GM04503 (cell line): ENCODE results near the gene RCBTB1.

Experiments
- DNase-seq: peaks from one replicate; pipeline ENCODE4 v3.0.0-alpha.2; 2012; ENCODE audit warnings: low read depth

The RCBTB1 gene

DNA sequence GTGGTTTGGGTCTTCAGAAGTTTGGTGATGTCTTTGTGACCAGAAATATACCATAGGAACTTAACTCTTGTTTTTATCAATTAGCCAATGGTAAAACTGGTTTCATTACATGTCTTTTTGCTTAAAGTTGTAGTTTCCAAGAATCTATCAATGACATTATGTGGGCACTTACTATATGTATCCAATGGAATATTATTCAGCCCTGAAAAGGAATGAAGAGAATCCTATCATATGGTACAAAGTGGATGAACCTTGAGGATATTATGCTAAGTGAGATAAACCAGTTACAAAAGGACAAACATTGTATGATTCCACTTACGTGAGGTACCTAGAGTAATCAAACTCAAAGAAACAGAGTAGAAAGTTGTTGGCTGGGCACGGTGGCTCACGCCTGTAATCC lies 26.4 kb downstream of the RCBTB1 start:
- DNase-seq = no peak

DNA sequence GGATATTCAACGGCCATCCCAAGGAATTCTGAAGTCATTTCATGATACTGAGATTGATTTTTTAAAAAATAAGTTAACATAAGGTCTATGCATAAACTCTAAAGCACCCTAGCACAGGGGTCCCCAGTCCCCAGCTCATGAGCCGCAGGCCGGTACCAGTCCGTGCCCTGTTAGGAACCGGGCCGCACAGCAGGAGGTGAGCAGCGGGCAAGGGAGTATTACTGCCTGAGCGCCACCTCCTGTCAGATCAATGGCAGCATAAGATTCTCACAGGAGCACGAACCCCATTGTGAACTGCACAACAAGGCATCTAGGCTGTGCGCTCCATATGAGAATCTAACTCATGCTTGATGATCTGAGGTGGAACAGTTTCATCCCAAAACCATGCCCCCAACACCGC lies 31.0 kb downstream of the RCBTB1 start:
- no peak for DNase-seq

DNA sequence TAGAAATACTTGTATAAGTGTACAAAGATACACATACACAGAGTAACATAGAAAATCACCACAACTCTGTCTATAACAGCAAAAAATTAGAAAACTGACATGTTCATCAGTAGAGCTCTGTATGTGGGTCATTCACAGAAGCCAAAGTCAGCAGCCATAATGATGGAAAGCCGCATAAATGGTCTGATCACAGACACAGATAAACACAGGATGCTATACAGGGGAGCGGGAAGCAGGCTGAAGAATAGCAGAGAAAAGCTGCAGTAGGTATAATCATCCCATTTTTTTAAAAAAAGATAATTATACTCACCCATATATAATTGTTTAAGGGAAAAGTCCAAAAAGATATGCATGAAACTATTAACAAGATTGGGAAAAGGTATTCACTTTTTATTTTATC lies 31.5 kb downstream of the RCBTB1 start:
- DNase-seq = no peak

DNA sequence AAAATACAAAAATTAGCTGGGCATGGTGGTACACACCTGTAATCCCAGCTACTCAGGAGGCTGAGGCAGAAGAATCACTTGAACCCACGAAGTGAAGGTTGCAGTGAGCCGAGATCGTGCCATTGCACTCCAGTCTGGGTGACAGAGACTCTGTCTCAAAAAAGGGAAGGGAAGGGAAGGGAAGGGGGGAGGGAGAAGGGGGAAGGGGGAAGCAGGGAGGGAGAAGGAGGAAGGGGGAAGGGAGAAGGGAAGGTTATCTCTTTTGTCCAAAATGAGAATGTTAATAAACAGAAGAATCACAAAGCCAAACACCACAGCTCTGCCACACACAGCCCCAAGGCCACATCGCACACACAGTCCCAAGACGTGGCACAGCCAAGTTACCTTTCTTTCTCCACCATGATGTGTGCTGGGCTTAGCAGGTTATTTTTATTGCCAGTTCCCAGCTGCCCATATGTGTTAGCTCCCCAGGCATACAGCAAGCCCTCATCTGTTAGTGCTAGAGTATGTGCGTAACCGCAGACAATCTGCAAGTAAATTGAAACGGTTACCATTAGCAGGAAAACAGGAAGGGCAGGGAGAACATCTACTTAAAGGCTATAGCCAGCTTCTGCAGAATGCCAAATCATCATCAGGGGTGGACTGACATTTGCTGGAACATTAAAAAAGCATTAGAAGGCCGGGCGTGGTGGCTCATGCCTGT lies 34.3 kb downstream of the RCBTB1 start:
- no peak for DNase-seq

DNA sequence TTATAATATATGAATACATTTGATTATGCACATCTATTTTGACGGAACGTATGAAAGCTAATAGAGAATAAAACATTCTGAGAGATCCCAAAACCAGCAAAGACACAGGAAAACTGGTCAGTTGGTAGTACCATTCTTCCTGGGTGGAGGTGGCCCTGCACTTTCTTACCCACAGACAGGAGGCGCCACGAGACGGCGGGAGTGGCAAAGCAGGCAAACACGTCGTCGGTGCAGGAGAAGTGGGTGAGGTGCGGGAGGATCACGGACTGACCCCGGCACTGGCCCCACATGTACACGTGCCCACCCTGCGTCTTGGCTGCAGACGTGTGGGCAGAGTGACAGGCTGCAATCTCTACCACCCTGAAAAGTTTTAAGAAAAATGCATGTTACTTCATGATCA lies 36.1 kb downstream of the RCBTB1 start:
- DNase-seq = no peak

DNA sequence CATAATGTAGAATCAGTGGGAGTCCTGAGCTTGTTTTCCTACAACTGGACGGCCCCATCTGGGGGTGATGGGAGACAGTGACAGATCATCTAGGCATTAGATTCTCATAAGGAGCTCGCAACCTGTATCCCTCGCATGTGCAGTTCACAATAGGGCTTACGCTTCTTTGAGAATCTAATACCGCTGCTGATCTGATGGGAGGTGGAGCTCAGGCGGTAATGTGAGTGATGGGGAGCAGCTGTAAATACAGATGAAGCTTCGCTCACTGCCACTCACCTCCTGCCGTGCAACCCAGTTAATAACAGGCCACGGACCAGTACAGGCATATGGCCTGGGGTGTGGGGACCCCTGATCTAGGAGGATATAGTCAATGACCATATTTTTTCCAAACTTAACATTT lies 38.8 kb downstream of the RCBTB1 start:
- DNase-seq = no peak

DNA sequence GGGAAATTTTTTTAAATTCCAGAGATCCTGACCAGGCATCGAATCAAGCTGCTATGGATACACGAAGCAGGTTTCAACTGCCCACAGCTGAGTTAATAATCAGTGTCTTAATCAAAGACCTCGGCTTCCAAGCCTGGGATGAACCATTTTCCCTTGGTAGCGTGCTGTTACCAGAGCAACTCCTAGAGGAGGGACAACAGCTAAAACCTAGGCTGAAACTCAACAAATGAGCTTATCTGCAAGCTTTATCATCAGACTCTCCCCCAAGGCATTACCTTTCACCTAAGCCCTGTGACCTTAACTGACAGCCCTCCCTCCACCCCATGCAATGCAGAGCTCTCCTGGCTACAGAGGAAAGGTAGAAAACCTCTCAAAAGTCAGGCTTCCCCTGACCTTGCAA lies 39.7 kb downstream of the RCBTB1 start:
- no peak for DNase-seq

DNA sequence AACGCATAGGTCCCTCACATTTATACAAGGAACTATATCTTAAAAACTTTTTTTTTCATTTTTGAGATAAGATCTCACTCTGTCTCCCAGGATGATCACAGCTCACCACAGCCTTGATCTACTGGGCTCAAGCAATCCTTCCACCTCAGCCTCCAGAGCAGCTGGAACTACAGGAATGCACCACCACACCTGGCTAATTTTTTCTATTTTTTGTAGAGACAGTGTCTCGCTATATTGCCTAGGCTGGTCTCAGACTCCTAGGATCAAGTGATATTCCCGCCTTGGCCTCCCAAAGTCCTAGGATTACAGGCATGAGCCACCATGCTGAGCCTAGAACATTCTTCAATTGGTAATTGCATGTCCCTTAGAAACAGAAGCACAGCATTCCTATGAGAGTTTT lies 41.7 kb downstream of the RCBTB1 start:
- no peak for DNase-seq

DNA sequence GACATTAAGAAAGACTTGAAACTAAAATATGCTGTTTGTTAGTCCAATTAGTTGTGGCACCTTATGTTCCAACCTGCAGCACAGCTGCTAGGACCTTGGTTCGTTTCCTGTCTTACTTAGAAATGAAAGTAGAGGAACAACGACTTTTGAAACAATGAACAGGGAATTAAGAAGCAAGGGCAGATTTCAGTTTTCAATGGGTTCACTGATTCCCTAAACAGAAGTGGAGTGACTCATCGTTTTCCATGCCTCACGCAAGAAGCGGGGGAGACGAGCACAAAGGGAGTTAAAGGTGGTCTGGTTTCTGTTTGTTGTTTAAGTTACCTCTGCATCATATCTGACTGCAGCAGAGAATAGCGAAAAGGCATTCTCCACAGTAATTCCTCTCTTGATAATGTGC lies 44.8 kb downstream of the RCBTB1 start:
- no peak for DNase-seq

DNA sequence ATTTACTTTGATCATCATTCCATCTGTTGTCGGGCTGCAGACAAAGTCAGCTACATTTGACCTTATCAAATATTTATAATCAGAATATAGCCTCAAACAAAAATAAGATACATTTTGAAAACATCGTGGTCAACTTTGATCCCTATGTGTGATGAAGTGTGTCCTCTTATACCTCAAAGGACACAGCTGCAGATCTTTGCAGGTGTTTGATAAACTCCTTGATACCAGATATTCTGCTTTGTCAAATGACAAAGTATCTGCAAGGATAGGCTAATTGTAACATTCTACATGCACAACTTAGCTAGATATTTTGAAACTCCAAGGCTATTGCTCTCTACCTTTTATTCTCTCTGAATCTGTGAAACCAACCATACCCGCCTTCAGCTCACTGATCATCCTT lies 45.6 kb downstream of the RCBTB1 start:
- no peak for DNase-seq

DNA sequence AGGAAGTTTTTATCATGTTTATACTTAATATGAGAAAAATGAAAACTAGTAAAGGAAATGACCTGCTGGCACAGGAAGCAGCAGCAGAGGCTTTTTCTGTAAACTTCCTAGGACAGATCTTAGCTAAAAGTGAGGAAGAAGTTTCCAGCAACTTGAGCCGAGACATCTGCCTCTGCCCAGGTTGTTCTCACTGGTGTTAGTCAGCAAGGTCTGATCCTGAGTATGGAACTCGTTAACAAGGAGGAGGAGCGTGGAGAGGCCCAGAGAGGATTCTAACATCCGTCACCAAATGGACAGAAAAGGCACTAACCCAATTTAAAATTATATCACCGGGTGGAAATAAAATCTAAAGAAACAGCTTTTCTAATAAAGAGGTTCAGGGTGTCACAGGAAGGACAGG lies 46.0 kb downstream of the RCBTB1 start:
- DNase-seq = no peak

DNA sequence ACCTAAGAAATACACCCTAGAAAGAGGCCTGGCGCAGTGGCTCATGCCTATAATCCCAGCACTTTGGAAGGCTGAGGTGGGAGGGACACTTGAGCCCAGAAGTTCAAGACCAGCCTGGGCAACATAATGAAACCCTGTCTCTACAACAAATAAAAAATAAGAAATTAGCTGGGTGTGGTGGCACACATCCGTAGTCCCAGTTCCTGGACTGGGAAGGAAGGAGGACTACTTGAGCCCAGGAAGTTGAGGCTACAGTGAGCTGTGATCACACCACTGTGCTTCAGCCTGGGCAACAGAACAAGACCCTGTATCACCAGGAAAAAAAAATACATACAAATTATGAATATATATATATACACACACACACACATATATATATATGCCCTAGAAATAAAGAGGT lies 47.0 kb downstream of the RCBTB1 start:
- DNase-seq = no peak

DNA sequence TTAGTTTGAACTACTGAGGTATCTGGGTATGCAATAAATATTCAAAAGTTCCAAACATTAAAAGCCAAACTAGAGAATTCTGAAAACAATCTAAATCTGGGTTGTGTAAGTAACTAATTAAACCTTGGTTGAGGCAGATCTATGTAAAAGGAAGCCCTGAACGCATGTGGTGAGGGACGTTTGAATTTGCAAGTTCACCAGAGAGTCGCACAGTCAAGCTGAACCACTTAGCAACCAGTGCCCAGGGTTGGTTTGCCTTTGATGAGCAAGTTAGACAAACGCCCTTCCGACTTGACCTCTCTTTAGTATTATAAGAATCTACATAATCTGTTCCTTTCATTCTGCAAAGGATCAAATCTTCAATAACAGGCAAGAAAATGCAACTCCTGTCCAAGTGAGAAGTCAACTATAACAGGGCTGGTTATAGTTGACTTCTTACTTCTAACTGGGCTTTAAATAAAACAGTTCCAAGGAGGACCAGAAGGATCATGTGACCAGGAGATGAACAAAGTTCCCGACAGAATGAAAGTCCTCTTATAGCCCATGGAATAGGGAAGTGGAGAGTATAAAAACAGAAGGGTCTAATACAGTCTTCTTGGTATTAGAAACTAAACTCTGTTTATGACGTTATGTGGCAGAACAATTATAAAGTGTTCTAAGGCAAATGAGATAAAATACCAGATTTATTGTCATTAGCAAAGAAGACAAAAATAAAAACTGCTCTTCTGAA lies 49.0 kb downstream of the RCBTB1 start:
- no peak for DNase-seq

DNA sequence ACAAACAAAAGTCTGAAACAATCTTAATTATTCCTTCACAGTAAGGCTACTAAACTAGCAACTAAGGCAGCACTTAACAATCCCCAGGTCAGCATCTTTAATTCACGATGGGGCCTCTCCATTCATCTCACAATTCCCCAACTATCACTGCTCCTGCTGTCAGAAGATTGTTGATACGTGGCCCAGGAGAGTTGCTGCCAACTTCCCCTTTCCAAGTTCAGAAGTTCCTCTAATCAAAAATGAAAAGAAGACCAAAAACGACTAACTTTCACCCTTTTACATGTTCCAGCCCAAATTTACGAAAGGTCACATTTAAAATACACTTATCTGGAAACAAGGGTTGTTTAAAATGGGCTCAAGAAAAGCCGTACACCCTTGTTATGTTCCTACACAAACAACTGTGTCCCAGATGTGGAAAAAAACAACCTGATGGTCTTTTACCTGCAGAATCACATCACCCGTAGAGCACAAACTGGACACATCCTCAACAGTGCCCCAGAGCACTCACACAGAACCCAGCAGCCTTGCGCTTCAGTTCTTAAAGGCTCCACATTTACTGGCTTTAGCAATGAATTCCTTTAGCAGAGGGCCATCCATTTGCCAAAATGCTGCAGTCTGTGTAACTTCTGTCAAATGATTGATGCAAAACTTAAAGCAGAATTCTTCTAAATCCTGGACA lies 51.6 kb downstream of the RCBTB1 start:
- no peak for DNase-seq

DNA sequence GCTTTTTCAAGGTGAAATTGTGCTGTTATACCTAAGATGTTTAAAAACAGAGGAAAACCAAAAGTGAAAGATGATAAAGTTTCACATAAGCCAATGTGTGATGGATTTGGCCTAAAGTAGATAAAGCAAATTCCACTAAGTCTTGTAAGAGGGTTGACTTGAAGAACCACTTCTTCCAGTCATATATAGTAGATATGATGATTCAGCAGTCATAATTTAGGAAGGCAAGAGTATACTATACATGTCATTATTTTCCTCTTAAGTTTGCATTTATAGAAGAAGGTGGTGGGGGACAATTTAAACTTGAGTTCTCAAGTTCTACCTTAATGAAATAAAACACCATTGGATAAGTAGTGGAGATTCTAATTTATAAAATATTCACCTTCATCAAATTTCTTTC lies 52.3 kb downstream of the RCBTB1 start:
- no peak for DNase-seq

DNA sequence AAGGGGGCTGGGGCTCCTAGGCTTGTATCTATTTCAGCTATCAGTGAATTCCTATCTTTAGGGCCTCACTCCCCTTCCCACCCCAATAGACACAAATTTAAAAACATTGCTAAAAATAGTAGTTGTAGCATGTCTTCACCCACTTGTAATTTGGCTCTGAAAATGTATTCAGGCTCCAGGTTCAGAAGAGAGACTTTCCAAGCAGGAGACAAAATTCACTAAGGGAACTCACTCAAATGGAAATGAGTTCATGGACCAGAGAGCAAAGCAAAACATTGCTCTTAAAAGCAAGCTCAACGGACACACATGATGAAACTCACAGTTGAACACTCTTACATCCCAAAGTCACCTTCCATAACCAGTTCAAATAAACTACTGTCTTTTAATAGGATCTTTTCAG lies 52.8 kb downstream of the RCBTB1 start:
- DNase-seq = no peak

DNA sequence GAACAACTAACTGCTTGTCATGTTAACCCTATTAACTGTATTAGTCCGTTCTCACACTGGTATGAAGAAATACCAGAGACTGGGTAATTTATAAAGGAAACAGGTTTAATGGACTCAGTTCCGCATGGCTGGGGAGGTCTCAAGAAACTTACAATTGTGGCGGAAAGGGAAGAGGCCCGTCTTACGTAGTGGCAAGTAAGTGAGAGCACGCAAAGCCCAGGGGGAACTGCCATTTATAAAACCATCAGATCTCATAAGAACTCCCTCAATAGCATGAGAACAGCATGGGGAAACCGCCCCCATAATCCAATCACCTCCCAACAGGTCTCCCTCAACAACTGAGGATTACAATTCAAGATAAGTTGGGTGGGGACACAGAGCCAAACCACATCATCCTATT lies 54.9 kb downstream of the RCBTB1 start:
- DNase-seq = no peak

DNA sequence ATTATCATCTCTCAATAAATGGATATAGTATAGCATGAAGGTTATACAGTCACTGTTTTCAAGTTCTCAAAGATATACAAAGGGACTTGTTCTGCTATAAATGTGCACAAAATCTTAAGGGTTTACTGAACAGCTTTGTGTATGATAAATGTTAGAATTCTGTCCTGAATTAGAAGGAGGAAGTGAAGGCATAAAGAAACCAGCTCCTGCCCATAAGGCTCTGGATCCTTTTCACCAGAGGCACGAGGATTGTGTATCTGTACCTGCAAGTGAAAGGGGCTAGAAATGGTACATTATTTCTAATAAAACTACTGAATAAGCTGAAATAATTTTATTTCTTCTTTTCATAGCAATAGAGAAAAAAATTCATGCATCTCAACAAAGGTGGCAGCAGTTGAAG lies 57.2 kb downstream of the RCBTB1 start:
- DNase-seq = no peak

DNA sequence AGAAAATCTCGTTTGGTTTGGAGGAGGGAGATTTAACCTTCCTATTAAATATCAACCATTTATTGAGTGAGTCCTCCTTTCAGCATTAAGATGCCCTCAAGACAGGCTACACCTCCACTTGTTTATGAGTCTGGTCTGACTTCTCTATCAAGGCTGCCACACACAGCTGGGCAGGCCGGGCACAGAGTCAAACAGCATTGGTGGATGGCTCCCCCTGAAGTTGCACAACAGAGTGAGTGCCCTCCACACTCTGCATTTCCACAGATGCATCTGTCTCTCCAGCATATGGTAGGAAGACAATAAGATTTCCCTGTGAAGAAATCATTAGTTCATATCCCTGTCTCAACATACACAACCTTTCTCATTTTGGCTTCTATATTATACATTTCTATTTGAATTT lies 58.2 kb downstream of the RCBTB1 start:
- no peak for DNase-seq

DNA sequence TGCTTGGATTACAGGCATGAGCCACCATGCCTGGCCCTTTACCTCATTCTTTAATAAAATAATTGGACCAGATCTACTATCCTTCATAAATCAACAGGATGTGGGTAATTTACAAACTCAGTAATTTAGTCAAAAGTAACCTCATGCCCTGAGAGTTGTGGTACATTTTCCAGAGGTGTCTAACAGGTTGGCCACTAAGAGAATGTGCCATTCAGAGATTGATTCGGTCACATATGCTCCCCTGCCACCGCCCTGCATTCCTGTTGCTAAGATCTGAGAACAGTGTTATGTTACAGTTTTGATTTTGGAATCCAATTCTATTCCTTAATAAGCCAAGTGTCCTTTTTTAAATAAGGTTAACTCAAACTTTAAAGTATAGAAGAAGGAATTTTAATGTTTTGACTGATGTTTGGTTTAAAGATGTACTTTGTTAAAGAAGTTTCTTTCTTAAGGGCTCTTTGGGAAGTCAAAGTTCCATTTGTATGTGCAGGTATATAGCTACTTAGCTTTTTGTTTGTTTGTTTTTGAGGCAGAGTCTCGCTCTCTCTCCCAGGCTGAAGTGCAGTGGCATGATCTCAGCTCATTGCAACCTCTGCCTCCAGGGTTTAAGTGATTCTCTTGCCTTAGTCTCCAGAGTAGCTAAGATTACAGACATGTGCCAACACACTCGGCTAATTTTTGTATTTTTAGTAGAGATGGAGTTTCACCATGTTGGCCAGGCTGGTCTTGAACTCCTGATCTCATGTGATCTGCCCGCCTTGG lies 60.4 kb downstream of the RCBTB1 start:
- DNase-seq = no peak

DNA sequence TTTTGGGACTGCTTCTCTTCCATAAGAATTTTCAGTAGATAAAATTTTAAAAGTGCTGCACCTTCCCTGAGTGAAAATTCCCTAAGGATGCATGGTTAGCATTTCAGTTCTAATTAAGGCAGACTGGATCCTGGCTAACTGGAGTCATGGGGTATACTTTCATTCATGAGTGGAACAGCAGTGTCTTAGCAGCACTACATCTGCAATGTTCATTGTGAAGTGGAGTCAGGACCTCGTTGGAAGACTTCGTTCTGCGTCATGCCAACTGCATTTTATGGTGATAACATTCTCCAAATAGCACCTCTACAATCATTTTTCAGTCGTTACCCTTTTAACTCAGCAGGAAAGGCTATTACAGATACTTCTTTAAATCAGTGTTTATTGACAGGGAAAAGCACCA lies 64.1 kb downstream of the RCBTB1 start:
- DNase-seq = no peak

DNA sequence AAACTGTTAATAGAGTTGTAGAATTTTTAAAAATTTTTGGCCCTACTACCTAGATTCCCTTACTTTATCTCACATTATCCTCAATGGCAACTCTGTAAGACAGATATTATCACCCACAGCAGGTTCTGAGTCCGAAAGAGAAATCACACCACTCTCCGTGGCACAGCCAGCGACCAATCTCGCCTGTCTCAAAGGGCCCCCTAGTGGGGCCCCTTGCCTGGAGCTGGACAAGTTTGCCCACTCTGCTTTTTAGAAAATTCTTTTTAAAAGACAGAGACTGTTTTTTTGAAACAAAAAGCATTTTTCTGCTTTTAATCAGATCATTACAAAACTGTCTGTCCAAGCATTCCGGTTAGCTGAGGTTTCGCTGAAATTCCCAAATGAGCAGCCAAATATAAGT lies 67.9 kb downstream of the RCBTB1 start:
- DNase-seq = no peak

DNA sequence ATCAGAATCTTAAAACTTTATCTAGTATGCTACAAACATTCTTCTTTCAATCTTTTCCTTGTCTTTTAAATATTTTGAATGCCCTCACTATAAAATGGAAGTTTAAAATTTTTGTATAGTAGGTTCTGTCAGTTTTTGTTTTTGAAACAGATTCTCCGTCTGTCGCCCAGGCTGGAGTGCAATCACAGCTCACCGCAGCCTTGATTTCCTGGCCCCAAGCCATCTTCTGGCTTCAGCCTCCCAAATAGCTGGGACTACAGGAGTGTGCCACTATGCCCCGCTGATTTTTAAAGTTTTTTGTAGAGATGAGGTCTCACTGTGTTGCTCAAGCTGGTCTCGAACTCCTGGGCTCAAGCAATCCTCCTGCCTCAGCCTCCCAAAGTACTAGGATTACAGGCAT lies 68.9 kb downstream of the RCBTB1 start:
- no peak for DNase-seq
